ENCODE results near the gene KIF21A.
"Not testable (repeated sequence)": the region's sequence is repeated elsewhere in the genome, so short reads cannot be mapped to it uniquely, and the experiment has no call there.

Gene KIF21A, protein sequence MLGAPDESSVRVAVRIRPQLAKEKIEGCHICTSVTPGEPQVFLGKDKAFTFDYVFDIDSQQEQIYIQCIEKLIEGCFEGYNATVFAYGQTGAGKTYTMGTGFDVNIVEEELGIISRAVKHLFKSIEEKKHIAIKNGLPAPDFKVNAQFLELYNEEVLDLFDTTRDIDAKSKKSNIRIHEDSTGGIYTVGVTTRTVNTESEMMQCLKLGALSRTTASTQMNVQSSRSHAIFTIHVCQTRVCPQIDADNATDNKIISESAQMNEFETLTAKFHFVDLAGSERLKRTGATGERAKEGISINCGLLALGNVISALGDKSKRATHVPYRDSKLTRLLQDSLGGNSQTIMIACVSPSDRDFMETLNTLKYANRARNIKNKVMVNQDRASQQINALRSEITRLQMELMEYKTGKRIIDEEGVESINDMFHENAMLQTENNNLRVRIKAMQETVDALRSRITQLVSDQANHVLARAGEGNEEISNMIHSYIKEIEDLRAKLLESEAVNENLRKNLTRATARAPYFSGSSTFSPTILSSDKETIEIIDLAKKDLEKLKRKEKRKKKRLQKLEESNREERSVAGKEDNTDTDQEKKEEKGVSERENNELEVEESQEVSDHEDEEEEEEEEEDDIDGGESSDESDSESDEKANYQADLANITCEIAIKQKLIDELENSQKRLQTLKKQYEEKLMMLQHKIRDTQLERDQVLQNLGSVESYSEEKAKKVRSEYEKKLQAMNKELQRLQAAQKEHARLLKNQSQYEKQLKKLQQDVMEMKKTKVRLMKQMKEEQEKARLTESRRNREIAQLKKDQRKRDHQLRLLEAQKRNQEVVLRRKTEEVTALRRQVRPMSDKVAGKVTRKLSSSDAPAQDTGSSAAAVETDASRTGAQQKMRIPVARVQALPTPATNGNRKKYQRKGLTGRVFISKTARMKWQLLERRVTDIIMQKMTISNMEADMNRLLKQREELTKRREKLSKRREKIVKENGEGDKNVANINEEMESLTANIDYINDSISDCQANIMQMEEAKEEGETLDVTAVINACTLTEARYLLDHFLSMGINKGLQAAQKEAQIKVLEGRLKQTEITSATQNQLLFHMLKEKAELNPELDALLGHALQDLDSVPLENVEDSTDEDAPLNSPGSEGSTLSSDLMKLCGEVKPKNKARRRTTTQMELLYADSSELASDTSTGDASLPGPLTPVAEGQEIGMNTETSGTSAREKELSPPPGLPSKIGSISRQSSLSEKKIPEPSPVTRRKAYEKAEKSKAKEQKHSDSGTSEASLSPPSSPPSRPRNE (N-terminal part only)

DNA sequence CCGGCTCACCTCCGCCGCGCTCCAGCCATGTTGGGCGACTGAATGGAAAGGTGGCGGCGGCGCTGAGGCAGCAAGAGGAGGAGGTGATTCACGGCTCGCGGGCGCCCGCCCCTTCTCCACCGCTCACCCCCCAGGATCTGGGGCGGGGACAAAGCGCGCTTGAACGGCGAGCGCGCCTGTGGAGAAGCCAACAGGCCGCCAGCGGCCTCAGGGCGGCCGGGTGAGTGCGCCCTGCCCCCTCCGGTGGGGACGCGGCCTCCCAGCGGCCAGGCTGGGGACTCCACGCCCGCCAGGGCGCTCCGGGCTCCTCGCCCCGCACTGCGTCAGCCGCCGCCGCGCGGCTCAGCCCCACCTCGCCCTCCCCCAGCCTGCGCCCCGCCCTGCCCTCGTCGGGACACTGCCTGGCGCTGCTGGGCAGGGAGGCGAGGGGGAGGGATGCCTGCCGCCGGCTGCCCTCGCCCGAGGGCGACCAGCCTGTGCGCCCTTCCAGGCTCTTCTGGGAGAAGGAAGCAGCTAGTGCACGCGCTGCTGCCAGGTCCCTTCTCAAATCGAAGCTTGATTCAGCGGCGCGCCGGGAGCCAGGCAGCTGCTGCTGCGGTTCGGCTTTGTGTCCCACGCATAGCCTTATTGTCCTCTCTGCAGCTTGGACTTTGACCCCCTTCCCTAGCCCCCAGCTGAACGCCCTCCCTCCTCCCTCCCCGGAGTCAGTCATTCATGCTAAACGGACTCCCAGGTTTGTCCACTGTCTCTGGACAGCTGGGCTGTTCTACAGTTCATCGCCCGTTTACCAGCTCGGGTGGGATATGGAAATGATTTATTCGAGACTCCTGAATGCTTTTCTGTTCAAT, at the start of gene KIF21A:
TSS of gene KIF21A (minus strand) at position 40 of the 848 bp plus-strand sequence. CDS start 150 bp downstream, outside the sequence.
- DNase-seq (ENCODE audit: low spot score): peak; percentile 93

DNA sequence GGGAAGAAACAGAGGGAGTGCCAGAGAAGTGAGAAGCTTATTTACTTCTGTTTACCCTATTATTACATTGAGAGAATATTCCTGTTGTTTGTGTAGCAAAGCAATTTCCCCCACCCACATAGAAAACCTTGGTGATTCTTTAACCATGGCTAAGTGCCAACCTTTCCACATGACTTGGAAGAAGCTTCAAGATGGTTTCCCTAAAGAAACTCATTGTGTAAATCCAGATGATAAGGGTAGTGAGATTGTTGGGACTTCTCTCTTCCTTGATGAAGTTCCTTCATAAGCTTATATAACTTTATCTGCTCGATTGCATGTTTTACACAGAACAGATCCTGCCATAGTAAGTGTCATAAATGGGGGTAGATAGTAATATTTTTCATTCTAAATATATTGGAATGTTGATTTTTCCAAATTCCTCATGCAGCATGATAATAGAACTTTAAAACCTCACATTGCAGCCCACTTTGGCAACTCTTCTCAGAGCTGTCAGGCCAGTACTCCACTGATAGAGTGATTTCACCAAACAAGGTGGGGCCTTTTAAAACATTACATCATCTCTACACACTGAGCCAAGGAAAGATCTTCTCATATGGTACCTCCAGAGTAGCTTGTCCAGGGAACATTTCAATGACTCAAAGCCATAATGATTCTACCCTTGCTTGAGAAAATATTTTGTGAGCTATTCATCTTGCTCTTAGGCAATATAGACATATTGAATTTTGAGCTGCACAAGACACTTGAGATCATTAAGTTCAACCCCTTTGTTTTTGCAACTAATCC, 47.8 kb upstream of the KIF21A start:
- no peak for DNase-seq (ENCODE audit: low spot score)

DNA sequence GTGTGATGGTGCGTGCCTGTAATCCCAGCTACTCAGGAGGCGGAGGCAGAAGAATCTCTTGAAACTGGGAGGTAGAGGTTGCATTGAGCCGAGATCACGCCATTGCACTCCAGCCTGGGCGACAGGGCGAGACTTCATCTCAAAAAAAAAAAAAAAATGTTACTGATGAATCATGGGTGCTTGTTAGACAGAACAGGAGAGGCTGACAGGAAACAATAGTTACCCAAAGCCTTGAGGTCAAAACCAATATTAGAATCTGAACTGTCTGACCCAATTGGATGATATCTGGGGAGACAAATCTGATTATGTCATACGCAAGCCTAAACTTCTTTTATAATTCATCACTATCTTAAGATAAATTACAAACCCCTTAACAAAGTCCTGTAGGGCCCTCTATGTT, 40.7 kb upstream of the KIF21A start:
- DNase-seq (ENCODE audit: low spot score): no peak

DNA sequence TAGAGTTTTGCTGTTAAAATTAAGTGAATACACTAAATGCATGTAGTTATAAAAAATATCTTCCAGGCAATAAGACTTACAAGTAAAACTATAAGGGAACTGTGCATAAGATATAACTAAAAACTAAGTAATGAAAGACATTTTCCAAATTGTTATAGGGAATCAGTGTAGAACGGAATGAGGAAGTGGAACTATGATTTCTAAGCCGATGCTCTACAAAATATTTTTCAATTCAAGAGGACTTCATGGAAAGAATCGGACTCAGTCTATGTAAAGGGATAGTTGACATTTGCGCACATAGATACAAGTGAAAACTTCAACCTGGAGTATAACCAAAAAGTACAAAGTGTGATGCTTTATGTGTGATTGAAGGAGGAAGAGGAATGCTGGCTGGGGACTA, 40.1 kb upstream of the KIF21A start:
- DNase-seq (ENCODE audit: low spot score): no peak

DNA sequence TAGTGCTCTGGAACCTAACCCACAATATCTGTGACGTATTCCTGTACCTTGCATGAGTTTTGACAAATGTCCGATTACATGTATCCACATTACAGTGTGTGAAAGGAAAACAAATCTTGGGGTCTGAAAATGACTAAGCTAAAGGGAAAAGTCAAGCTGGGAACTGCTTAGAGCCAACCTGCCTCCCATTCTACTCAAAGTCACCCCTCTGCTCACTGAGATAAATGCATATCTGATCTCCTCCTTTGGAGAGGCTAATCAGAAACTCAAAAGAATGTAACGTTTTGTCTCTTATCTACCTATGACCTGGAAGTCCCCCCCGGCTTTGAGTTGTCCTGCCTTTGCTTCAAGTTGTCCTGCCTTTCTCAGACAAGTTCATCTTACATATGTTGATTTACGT, 34.0 kb upstream of the KIF21A start:
- no peak for DNase-seq (ENCODE audit: low spot score)

DNA sequence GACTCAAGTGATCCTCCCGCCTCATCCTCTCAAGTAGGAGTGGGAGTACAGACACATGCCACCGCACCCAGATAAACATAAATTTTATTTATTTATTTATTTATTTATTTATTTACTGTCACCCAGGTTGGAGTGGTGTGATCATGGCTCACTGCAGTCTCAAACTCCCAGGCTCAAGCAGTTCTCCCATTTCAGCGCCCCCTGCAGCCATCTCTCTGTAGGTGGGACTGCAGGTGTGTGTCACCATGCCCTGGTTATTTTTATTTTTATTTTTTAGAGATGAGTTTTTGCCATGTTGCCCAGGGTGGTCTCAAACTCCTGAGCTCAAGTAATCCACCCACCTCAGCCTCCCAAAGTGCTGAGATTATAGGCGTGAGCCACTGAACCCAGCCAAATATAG, 33.2 kb upstream of the KIF21A start:
- no peak for DNase-seq (ENCODE audit: low spot score)

DNA sequence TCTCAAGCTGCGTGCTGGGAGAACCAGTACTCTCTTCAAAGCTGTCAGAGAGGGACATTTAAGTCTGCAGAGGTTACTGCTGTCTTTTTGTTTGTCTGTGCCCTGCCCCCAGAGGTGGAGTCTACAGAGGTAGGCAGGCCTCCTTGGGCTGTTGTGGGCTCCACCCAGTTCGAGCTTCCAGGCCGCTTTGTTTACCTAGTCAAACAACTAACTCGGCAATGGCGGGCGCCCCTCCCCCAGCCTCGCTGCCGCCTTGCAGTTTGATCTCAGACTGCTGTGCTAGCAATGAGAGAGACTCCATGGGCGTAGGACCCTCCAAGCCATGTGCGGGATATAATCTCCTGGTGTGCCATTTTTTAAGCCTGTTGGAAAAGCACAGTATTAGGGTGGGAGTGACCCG, 32.2 kb upstream of the KIF21A start:
- not testable (repeated sequence) for DNase-seq (ENCODE audit: low spot score)

DNA sequence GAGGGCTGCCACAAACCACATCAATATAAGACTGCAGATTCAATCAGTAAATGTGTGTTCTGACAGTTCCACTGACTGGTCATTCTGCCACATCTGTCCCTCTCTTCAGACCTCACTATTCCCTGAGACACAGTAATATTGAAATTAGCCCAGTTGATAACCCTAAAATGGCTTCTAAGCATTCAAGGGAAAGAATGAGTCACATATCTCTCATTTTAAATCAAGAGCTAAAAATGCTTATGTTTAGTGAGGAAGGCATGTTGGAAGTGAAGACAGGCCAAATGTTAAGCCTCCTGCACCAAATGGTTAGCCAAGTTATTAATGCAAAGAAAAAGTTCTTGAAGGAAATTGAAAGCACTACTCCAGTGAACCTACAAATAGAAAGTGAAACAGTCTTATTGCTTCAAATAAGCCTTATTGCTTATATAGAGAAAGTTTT, 24.5 kb upstream of the KIF21A start:
- no peak for DNase-seq (ENCODE audit: low spot score)

DNA sequence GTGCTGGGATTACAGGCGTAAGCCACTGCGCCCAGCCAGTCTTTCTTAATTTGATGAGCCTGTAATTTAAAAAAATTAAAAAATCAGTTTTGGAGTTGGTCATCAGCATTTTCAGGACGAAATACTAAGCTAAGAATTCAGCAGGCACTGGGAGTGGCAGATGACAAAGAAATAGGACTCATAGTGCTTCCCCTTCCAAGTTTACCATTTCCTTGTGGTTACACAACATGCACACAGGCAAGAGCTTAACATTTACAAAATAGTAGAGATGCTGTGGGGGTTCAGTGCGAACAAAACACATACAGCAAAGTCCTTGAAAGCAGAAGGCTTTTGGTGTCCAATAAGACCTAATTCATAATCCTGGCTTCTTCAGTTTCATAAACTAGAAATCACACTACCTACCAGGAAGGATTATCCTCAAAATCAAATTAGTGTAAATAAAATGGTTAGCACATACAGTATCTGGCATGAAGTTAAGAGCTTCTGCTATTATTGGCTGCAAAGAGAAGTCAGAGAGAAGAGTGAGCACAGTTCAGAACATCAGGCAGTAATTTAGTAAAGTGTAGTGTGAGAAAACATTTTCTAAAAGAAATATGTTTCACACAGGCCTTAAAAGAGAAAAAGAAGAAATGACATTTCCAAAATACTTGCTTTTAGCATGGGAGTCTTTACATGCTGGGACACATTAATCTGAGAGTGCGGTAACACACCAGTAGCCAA, 22.2 kb upstream of the KIF21A start:
- no peak for DNase-seq (ENCODE audit: low spot score)

DNA sequence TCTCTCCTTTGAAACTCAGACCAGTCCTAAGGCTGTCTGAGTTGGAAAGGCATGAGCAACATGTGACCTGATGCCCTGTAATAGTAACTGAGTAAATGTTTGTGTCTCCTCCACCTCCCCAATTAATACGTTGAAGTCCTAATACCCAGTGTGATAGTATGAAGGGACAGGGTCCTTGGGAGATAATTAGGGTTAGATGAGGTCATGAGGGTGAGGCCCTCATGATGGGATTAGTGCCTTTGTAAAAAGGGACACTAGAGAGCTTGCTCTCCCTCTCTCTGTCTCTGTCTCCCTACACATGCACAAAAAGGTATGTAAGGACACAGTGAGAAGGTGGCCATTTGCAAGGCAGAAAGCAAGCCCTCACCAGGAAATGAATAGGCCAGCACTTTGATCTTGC, 18.1 kb upstream of the KIF21A start:
- DNase-seq (ENCODE audit: low spot score): no peak

DNA sequence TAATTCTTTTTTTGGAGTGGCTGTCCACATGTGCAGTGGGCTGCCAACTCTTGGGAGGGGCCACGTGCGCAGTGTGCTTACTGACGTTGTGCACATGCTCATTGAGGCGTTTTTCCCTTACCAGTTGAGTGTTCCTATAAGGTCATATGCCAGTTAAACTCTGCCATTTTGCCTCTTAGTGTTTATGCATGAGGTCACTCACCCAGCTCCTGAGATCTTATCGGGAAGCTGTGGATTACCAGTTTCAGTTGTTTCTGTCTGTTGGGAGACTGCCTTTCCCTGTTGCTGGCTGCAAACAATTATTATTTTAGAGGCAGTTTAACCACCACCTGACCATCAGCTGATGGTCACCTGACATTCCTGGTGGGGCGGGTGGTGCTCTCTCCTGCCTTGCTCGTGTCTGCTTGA, 16.1 kb upstream of the KIF21A start:
- DNase-seq (ENCODE audit: low spot score): no peak

DNA sequence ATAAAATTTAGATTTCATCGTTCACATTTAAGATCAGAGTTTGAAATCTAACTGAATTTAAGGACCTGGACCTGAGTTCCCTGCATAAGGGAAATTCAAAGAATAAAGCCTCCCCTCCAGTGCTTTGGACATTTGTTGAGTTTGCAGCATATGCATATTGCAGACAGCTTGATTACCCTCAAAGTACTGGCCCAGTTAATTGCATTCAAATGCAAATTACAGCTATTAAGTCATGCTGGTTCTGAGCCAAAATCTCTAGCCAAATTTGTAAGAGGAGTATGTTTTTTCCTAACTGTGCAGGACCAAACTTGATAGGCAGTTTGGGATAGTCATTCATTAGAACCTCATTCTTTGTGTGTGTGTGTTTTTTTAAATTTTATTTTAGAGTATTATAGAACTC, 9.1 kb upstream of the KIF21A start:
- peak; percentile 57 for DNase-seq (ENCODE audit: low spot score)

DNA sequence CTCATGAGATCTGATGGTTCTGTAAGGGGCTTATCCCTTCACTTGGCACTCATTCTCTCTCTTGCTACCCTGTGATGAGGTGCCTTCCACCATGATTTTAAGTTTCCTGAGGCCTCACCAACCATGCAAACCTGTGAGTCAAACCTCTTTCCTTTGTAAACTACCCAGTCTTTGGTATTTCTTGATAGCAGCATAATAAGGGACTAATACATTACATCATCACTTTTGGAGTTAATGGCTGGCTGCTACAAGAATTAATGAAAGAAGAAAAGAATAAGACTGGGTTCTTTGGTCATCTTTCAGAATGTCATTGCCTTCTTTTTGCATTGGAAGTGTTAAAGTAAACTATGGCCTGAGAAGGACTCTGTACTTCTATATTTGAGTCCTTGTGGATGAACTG, 5.1 kb upstream of the KIF21A start:
- DNase-seq (ENCODE audit: low spot score): no peak

DNA sequence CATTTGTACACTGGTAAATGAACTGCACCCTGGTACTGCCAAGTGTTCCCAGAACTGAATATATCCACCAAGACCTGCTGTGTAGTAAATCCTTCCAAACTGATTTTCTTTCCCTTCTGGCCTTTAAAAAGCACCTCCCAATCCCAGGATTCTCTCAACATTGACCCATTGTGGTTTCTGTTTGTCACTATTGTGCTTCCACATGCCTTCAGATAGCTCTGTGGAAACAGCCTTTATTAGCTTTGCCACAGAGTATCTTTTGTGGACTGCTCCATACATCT, 949 bp upstream of the KIF21A start:
- peak; percentile 66 for DNase-seq (ENCODE audit: low spot score)

DNA sequence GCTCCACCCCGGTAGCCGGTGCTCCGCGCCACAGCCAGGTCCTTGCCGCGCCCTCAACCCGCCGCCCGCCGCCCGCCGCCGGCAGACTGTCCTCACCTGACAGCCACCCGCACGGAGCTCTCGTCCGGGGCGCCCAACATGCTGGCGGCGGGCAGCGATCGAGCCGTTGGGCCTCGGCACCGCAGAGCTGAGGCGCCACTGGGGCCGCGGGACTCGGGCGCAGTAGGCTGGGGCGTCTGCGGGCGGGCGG, 164 bp downstream of the KIF21A start:
- DNase-seq (ENCODE audit: low spot score): no peak

DNA sequence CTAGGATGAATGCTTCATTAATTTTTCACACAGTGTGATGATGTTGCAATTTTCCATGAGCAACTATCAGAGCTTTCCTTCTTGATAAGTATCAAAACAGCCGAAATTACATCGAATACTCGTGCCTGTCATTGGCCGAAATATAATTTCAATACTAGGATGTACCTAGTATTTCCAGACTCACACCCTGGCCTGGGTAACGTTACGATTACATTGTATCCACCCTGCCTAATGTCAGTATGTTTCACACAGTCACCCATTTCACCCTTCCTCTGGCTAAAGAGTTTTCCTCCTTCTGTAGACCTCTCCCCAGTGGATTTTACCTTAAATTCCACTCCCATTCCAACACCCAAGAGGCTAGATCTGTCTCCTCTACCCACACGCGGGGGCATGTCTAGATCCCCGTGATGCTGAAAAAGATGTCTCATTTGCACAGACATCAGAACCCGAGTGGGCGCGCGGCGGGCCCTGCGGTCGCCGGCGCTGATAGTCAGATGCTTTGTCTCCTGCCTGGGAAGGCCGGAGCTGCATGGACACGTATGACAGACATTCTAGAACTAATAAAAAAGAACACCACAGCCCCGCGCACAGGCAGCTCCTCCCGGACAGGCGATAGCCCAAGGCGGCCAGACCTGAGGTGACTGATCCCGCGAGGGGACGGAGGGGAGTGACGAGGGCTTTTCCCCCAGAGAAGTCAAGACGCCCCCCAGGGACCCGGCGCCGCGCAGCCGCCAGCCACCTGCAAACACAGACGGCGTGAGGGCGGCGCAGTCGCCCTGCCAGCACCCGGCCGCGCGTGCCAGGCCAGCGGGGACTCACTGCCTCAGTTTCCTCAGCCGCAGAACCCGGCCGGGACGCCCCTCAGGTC, 723 bp downstream of the KIF21A start:
- peak; percentile 61 for DNase-seq (ENCODE audit: low spot score)

DNA sequence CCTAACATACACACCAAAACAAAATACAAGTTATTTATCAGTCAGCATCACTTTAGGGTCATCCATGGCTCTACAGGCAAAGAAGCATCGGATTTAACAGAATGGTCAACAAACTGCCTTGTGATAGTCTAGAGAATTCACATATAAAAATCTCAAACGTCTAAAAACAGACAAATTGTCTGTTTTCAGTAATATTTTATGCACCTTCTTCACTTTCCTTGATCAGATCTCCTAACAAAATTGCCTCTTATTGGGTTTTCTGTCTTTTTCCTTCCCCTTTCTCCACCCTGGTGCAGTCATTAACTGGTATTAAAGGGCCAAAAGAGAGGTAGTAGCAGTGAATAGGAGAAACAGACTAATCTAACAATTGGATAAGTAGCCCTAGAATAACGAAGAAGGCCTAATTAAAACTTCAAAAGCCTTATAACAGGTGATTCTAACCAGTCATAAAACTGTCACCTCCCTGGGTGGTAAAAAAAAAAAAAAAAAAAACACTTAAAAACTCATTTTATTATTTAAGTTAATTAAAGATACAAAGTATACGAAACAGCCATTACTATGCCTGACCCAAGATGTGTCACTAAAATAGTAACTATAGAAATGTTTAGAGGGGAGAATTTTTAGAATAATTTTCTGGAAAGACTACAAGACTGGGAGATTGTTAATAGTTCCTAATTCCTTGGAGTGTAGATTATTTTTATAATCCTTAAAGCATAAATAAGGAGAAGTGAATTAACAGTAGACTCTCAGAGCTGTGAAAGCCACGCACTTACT, 1.5 kb downstream of the KIF21A start:
- peak; percentile 37 for DNase-seq (ENCODE audit: low spot score)

DNA sequence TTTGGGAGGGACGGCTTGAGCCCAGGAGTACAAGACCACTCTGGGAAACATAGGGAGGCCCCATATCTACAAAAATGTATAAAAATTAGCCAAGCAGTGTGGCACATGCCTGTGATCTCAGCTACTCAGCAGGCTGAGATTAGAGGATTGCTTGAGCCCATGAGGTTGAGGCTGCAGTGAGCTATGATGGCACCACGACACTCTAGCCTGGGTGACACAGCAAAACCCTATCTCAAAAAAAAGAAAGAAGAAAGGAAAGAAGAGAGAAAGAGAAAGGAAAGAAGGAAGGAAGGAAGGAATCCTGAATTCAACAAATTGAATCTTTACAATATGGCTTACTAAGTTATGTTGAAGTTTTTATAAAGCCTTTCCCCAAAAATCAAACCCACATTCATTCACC, 2.1 kb downstream of the KIF21A start:
- DNase-seq (ENCODE audit: low spot score): peak; percentile 33

DNA sequence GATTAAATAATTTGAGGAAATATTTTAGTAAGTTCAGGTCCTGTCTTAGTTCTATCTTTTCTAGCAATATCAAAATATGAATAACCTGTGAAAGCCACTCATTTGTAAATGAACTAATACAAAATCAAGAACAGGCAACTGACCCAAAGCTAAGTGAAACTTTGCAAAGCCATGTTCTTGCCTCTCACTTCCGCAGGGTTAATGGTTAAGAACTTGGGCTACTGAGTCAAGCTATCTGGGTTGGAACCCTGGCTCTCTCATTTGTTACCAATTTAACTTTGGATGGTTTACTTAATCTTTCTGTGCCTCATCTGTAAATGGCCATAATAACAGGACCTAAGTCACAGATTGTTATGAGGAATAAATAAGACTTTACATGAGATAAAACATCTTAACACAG, 2.8 kb downstream of the KIF21A start:
- peak; percentile 19 for DNase-seq (ENCODE audit: low spot score)
